ENCODE measurements around the gene UBASH3A.

Gene UBASH3A

GRCh38 chr21:42454786-42455185 lies 51.1 kb downstream of the UBASH3A start:
- Mint-ChIP-seq H3K27ac (no peak overlapping the region), H3K4me3 (no peak overlapping the region), H3K4me1 (peaks cover 22 to 23% of the 10 kb centered on the region in 2 donors), H3K9me3 (peaks cover 0 to 3% of the 10 kb centered on the region in 2 donors), H3K36me3 (no peaks in the 10 kb centered on the region), H3K27me3 (peaks cover 7 to 20% of the 10 kb centered on the region in 2 donors)
- DNase-seq, result no peak
- no peak for ATAC-seq (replicated peaks)

DNA sequence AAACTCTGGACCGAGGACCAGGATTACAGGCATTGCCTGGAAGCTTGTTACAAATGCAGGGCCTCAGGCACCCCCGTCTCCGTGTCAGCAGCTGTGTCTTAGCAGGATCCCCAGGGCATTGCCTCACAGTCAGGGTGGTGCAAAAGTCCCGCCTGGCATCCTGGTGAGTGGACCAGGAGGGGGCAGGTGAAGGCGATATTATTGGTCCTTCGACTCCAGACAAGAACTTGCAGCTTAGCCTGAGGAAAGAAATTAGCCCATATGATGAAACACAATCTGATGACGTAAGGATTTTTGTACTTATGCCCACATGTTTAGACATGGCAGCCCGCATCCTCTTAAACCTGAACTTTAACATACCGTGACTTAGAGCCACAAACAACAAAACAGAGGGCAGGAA lies 51.5 kb downstream of the UBASH3A start:
- peaks cover 0 to 3% of the 10 kb centered on the region in 2 donors for H3K9me3 Mint-ChIP-seq
- H3K36me3 Mint-ChIP-seq, result no peaks in the 10 kb centered on the region
- peaks cover 22 to 23% of the 10 kb centered on the region in 2 donors for H3K4me1 Mint-ChIP-seq
- no peak overlapping the region for H3K27ac Mint-ChIP-seq
- H3K27me3 Mint-ChIP-seq, result peaks cover 7 to 20% of the 10 kb centered on the region in 2 donors
- no peak for ATAC-seq (replicated peaks)
- H3K4me3 Mint-ChIP-seq, result no peak overlapping the region
- no peak for DNase-seq

DNA sequence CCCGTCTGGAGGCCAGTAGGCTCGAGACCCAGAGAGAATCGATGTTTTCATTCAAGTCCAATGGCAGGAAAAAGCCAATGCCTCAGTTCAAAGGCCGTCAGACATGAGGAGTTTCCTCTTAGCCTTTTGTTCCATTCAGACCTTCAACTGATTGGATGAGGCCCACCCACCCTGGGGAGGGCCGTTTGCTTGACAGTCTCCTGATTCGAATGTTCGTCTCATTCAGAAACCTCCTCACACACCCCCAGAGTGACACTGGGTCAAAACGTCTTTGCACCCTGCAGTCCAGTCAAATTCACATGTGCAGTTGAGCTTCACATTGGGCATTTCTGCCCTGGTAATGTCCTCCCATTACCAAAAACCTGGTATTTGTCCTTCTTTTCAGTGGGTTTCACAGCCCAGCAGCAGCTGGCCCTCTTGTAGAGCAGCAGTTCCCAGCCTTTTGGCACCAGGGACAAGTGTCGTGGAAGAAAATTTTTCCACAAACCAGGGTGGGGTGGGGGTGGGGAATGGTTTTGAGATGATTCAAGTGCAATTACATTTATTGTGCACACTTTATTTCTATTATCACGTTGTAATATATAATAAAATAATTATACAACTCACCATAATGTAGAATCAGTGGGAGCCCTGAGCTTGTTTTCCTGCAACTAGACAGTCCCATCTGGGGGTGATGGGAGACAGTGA lies 52.2 kb downstream of the UBASH3A start:
- H3K27ac Mint-ChIP-seq, result no peak overlapping the region
- ATAC-seq (replicated peaks) (no peak), DNase-seq (no peak)
- no peak overlapping the region for H3K4me3 Mint-ChIP-seq
- peaks cover 0 to 3% of the 10 kb centered on the region in 2 donors for H3K9me3 Mint-ChIP-seq
- H3K4me1 Mint-ChIP-seq, result peaks cover 24 to 25% of the 10 kb centered on the region in 2 donors
- peaks cover 7 to 20% of the 10 kb centered on the region in 2 donors for H3K27me3 Mint-ChIP-seq
- H3K36me3 Mint-ChIP-seq, result no peaks in the 10 kb centered on the region

GRCh38 chr21:42456457-42456856 lies 52.8 kb downstream of the UBASH3A start:
- Mint-ChIP-seq H3K27ac (no peak overlapping the region), H3K4me1 (peaks cover 30% of the 10 kb centered on the region in 2 donors), H3K36me3 (no peaks in the 10 kb centered on the region), H3K27me3 (peaks cover 7 to 16% of the 10 kb centered on the region in 2 donors), H3K4me3 (no peak overlapping the region), H3K9me3 (peaks cover 0 to 7% of the 10 kb centered on the region in 2 donors)
- no peak for DNase-seq
- no peak for ATAC-seq (replicated peaks)

GRCh38 chr21:42459082-42459460 lies 55.4 kb downstream of the UBASH3A start:
- no peak overlapping the region for H3K27ac Mint-ChIP-seq
- peaks cover 47 to 48% of the 10 kb centered on the region in 2 donors for H3K4me1 Mint-ChIP-seq
- no peaks in the 10 kb centered on the region for H3K36me3 Mint-ChIP-seq
- DNase-seq (no peak), ATAC-seq (replicated peaks) (no peak)
- no peak overlapping the region for H3K4me3 Mint-ChIP-seq
- peaks cover under 1 to 4% of the 10 kb centered on the region in 2 donors for H3K27me3 Mint-ChIP-seq
- peaks cover 0 to 10% of the 10 kb centered on the region in 2 donors for H3K9me3 Mint-ChIP-seq

- Mint-ChIP-seq H3K4me1 (peaks cover 50 to 54% of the 10 kb centered on the region in 2 donors), H3K36me3 (no peaks in the 10 kb centered on the region), H3K27me3 (no peaks in the 10 kb centered on the region), H3K4me3 (no peak overlapping the region), H3K27ac (peak overlapping the region; percentile 98), H3K9me3 (peaks cover 0 to 11% of the 10 kb centered on the region in 2 donors)
- DNase-seq, result no peak
- ATAC-seq (replicated peaks), result no peak
Measured at GRCh38 chr21:42459546-42460215, 56.0 kb downstream of the UBASH3A start.

- Mint-ChIP-seq H3K36me3 (no peaks in the 10 kb centered on the region), H3K9me3 (peaks cover 0 to 11% of the 10 kb centered on the region in 2 donors), H3K27me3 (no peaks in the 10 kb centered on the region), H3K4me3 (peak overlapping the region; percentile 49 to 50), H3K27ac (peak overlapping the region; percentile 98), H3K4me1 (peaks cover 53 to 59% of the 10 kb centered on the region in 2 donors)
- DNase-seq (peak; percentile 75), ATAC-seq (replicated peaks) (peak; percentile 64 to 69)
Measured at GRCh38 chr21:42460391-42461184, 56.9 kb downstream of the UBASH3A start.

- DNase-seq (no peak), ATAC-seq (replicated peaks) (no peak)
- peak overlapping the region; percentile 98 for H3K27ac Mint-ChIP-seq
- H3K9me3 Mint-ChIP-seq, result peaks cover 0 to 11% of the 10 kb centered on the region in 2 donors
- peaks cover 58 to 64% of the 10 kb centered on the region in 2 donors for H3K4me1 Mint-ChIP-seq
- no peaks in the 10 kb centered on the region for H3K27me3 Mint-ChIP-seq
- H3K4me3 Mint-ChIP-seq, result peak overlapping the region; percentile 50 to 57
- no peaks in the 10 kb centered on the region for H3K36me3 Mint-ChIP-seq
Measured at GRCh38 chr21:42461185-42461520, 57.5 kb downstream of the UBASH3A start.

- DNase-seq, result no peak
- H3K27me3 Mint-ChIP-seq, result peaks cover 0 to 4% of the 10 kb centered on the region in 2 donors
- peak in 1 of 2 donors; percentile 12 for ATAC-seq (replicated peaks)
- H3K4me1 Mint-ChIP-seq, result peaks cover 61 to 73% of the 10 kb centered on the region in 2 donors
- peak overlapping the region; percentile 98 for H3K27ac Mint-ChIP-seq
- H3K9me3 Mint-ChIP-seq, result peaks cover 0 to 9% of the 10 kb centered on the region in 2 donors
- H3K4me3 Mint-ChIP-seq, result peak overlapping the region in 1 of 2 donors; percentile 57
- no peaks in the 10 kb centered on the region for H3K36me3 Mint-ChIP-seq
Measured at GRCh38 chr21:42461881-42462877, 58.5 kb downstream of the UBASH3A start.

- Mint-ChIP-seq H3K9me3 (peaks cover 0 to 8% of the 10 kb centered on the region in 2 donors), H3K36me3 (no peaks in the 10 kb centered on the region), H3K27ac (peak overlapping the region; percentile 93), H3K4me3 (peak overlapping the region; percentile 52 to 55), H3K27me3 (peaks cover 0 to 5% of the 10 kb centered on the region in 2 donors), H3K4me1 (peaks cover 73 to 91% of the 10 kb centered on the region in 2 donors)
- peak; percentile 63 for DNase-seq
- no peak for ATAC-seq (replicated peaks)
Measured at GRCh38 chr21:42463861-42464515, 60.3 kb downstream of the UBASH3A start.

DNA sequence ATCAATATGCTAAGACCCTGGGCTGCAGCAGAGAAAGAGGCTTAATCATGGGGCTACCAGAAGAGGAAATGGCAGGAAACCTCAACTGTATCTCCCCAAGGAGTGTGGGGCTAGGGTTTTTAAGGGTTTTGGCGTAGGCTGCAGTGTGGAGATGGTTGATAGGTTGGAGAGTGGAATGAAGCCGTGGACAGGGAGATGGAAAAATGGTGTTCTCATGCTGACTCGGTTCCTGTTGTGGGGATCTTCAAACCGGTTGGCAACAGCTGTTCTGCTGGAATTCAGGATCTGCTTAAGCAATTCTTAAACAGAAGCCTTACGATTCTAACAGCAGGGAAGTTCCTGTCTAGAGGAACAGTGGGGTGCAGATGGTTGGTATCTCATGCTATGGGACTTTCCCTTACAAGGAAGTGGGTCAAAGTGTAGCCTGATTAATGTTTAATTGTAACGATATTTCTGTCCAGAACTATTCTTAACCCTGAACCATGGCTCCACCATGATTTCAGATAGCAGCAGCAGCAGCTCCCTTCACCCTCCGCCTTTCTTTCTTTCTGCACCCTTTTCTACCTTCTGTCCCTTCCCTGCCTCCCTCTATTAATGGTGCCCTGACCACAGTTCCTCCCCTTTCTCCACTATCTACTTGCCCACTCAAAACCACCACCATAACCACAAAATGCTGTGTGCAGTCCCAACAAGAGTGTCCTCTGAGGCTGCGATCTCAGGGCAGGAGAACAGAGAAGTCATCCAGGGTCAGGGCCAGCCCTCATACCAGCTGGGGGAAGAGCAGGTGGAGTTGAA lies 61.5 kb downstream of the UBASH3A start:
- Mint-ChIP-seq H3K4me1 (peaks cover 73 to 95% of the 10 kb centered on the region in 2 donors), H3K27ac (peak overlapping the region; percentile 93), H3K27me3 (peaks cover 0 to 5% of the 10 kb centered on the region in 2 donors), H3K36me3 (no peaks in the 10 kb centered on the region), H3K9me3 (peaks cover 0 to 8% of the 10 kb centered on the region in 2 donors), H3K4me3 (peak overlapping the region; percentile 61 to 74)
- peak; percentile 80 for DNase-seq
- peak; percentile 45 to 58 for ATAC-seq (replicated peaks)

- H3K4me3 Mint-ChIP-seq, result peak overlapping the region; percentile 61 to 74
- peaks cover 0 to 5% of the 10 kb centered on the region in 2 donors for H3K27me3 Mint-ChIP-seq
Measured at GRCh38 chr21:42465803-42466127, 62.1 kb downstream of the UBASH3A start.

More at GRCh38 chr21:42465803-42466127, 62.1 kb downstream of the UBASH3A start:
- H3K9me3 Mint-ChIP-seq, result peaks cover 0 to 8% of the 10 kb centered on the region in 2 donors
- no peaks in the 10 kb centered on the region for H3K36me3 Mint-ChIP-seq
- H3K27ac Mint-ChIP-seq, result peak overlapping the region; percentile 93
- peaks cover 67 to 91% of the 10 kb centered on the region in 2 donors for H3K4me1 Mint-ChIP-seq
- ATAC-seq (replicated peaks) (peak in 1 of 2 donors; percentile 67), DNase-seq (no peak)

Data from stimulated activated naive B cell treated with anti-CD40 and anti-IgM and Interleukin-4, amounts not matched to agents 10 μg/mL and 1 μg/mL and 100 μg/mL, for 72 hours (primary cell).